IMR-90 (cell line): ENCODE measurements around the gene DPP6. TPM values are rescaled to one million over a fixed set of nuclear protein-coding genes. Genes with fewer than 3 reads are reported as not detected.

ENCODE experiments used
- ATAC-seq: fragments of 200-7000 bp; cut with Tn5 transposase; 2 replicates; pipeline ENCODE4 v1.9.1; 2020; ENCODE audit warnings: low read depth, mild to moderate bottlenecking, moderate library complexity
- BruUV-seq: library from RNA; stranded (reverse); fragments of 400-500 nt; replicated peaks from 2 replicates; lab custom pipeline; 2021; lab: Mats Ljungman, UMichigan
- CTCF ChIA-PET: fragments of 300-600 bp; formaldehyde crosslinking; extraction: SDS; loops from one replicate; lab custom pipeline; 2021; ENCODE audit warnings: antibody characterized with exemption; lab: Yijun Ruan, JAX
- POLR2A ChIA-PET: fragments of 300-600 bp; sonication (Branson Sonifier 250); formaldehyde crosslinking; loops from one replicate; lab custom pipeline; 2022; ENCODE audit warnings: antibody characterized with exemption; ENCODE audit not compliant: unreplicated experiment; lab: Charles Lee
- DNase-seq: peaks from one replicate; pipeline ENCODE4 v3.0.0; 2013
- H2AFZ ChIP-seq: replicated peaks from 2 replicates; pipeline ENCODE3; 2013; ENCODE audit warnings: low read length, mild to moderate bottlenecking; ENCODE audit not compliant: poor library complexity
- H2AK5ac ChIP-seq: 2 replicates; pipeline ENCODE4 v1.6.1; 2013; ENCODE audit warnings: low read depth, low read length, inconsistent platforms
- H2AK9ac ChIP-seq: replicated peaks from 2 replicates; pipeline ENCODE3; 2013; ENCODE audit warnings: mild to moderate bottlenecking, low read depth, low read length, moderate library complexity; ENCODE audit not compliant: poor library complexity
- H2BK120ac ChIP-seq: 2 replicates; pipeline ENCODE4 v1.6.1; 2013; ENCODE audit warnings: low read depth, low read length, inconsistent platforms
- H2BK15ac ChIP-seq: 3 replicates; pipeline ENCODE4 v1.6.1; 2013; ENCODE audit warnings: low read depth, low read length, inconsistent platforms
- H2BK20ac ChIP-seq: 2 replicates; pipeline ENCODE4 v1.6.1; 2013; ENCODE audit warnings: low read depth, mild to moderate bottlenecking, inconsistent platforms, low read length, moderate library complexity
- H2BK5ac ChIP-seq: 2 replicates; pipeline ENCODE4 v1.6.1; 2013; ENCODE audit warnings: mild to moderate bottlenecking, low read depth, low read length, inconsistent platforms; ENCODE audit not compliant: poor library complexity, severe bottlenecking
- H3K14ac ChIP-seq: replicated peaks from 2 replicates; pipeline ENCODE4 v1.6.1; 2013; ENCODE audit warnings: low read depth, low read length, inconsistent platforms
- H3K18ac ChIP-seq: 2 replicates; pipeline ENCODE4 v1.6.1; 2013; ENCODE audit warnings: low read depth, low read length, control low read depth
- H3K23ac ChIP-seq: 2 replicates; pipeline ENCODE4 v1.6.1; 2013; ENCODE audit warnings: low read depth, low read length, inconsistent platforms
- H3K27ac ChIP-seq: 2 replicates; pipeline ENCODE4 v1.5.1; 2013; ENCODE audit warnings: mild to moderate bottlenecking, control low read depth, low read length; ENCODE audit not compliant: insufficient read depth
- H3K27me3 ChIP-seq: 2 replicates; pipeline ENCODE4 v1.6.1; 2013; ENCODE audit warnings: low read length; ENCODE audit not compliant: control insufficient read depth, insufficient read depth
- H3K36me3 ChIP-seq: 2 replicates; pipeline ENCODE4 v1.6.1; 2013; ENCODE audit warnings: low read length, mixed read lengths; ENCODE audit not compliant: control insufficient read depth, insufficient read depth
- H3K4ac ChIP-seq: 2 replicates; pipeline ENCODE4 v1.6.1; 2013; ENCODE audit warnings: low read depth, low read length, inconsistent platforms
- H3K4me1 ChIP-seq: 2 replicates; pipeline ENCODE4 v1.6.1; 2013; ENCODE audit warnings: low read length, mixed read lengths; ENCODE audit not compliant: control insufficient read depth, insufficient read depth
- H3K4me2 ChIP-seq: 2 replicates; pipeline ENCODE4 v1.6.1; 2013; ENCODE audit warnings: low read depth, mild to moderate bottlenecking, control low read depth, low read length, moderate library complexity
- H3K4me3 ChIP-seq: 2 replicates; pipeline ENCODE4 v1.5.1; 2013; ENCODE audit warnings: low read depth, mild to moderate bottlenecking, control low read depth, low read length, moderate library complexity; ENCODE audit not compliant: insufficient read depth
- H3K56ac ChIP-seq: 2 replicates; pipeline ENCODE4 v1.6.1; 2013; ENCODE audit warnings: low read length, inconsistent platforms; ENCODE audit not compliant: insufficient read depth; ENCODE audit errors: extremely low read depth
- H3K79me1 ChIP-seq, 2 experiments: 2 replicates each; pipeline ENCODE4 v1.6.1; 2013; ENCODE audit warnings: low read length in 2 of 2, inconsistent platforms in 1 of 2, low read depth in 1 of 2
- H3K9ac ChIP-seq: 2 replicates; pipeline ENCODE4 v1.6.1; 2013; ENCODE audit warnings: low read depth, low read length, control low read depth
- H3K9me1 ChIP-seq: 2 replicates; pipeline ENCODE4 v1.6.1; 2013; ENCODE audit warnings: low read length, inconsistent platforms; ENCODE audit not compliant: insufficient read depth
- H3K9me3 ChIP-seq: 2 replicates; pipeline ENCODE4 v1.6.1; 2013; ENCODE audit warnings: low read length; ENCODE audit not compliant: control insufficient read depth, insufficient read depth
- H4K20me1 ChIP-seq: 2 replicates; pipeline ENCODE4 v1.6.1; 2013; ENCODE audit warnings: low read length, inconsistent platforms; ENCODE audit not compliant: insufficient read depth
- H4K5ac ChIP-seq: 2 replicates; pipeline ENCODE4 v1.6.1; 2013; ENCODE audit warnings: mild to moderate bottlenecking, low read depth, low read length, control low read depth
- H4K8ac ChIP-seq, 2 experiments: 2 replicates each; pipeline ENCODE4 v1.6.1; 2013; ENCODE audit warnings: low read depth in 2 of 2, low read length in 2 of 2, control low read depth in 1 of 2, inconsistent platforms in 1 of 2
- H4K91ac ChIP-seq: 2 replicates; pipeline ENCODE4 v1.6.1; 2013; ENCODE audit warnings: low read depth, low read length, inconsistent platforms; ENCODE audit not compliant: insufficient read depth
- BHLHE40 ChIP-seq: fragments of 150-350 bp; IDR thresholded peaks from 2 replicates; pipeline ENCODE4 v1.6.1; 2016; ENCODE audit warnings: mild to moderate bottlenecking, low read depth, low read length
- CEBPB ChIP-seq: IDR thresholded peaks from 2 replicates; pipeline ENCODE4 v1.6.1; 2012; ENCODE audit warnings: low read depth, low read length, improper control_type of control experiment
- CHD1 ChIP-seq: IDR thresholded peaks from 2 replicates; pipeline ENCODE4 v1.6.1; 2012; ENCODE audit warnings: low read depth, low read length, improper control_type of control experiment
- CTCF ChIP-seq: conservative IDR thresholded peaks from 2 replicates; pipeline ENCODE4 v1.5.1; 2012; ENCODE audit warnings: mild to moderate bottlenecking, low read depth, low read length, improper control_type of control experiment
- ELK1 ChIP-seq: fragments of 150-350 bp; IDR thresholded peaks from 2 replicates; pipeline ENCODE4 v1.6.1; 2016; ENCODE audit warnings: low read depth, mild to moderate bottlenecking, low read length, moderate library complexity, borderline replicate concordance
- FOS ChIP-seq: fragments of 150-350 bp; IDR thresholded peaks from 2 replicates; pipeline ENCODE4 v1.6.1; 2016; ENCODE audit warnings: low read depth, low read length
- MAZ ChIP-seq: IDR thresholded peaks from 2 replicates; pipeline ENCODE4 v1.6.1; 2012; ENCODE audit warnings: low read depth, mild to moderate bottlenecking, low read length, improper control_type of control experiment, moderate library complexity, borderline replicate concordance
- MXI1 ChIP-seq: IDR thresholded peaks from 2 replicates; pipeline ENCODE4 v1.6.1; 2012; ENCODE audit warnings: low read depth, mild to moderate bottlenecking, low read length, moderate library complexity, borderline replicate concordance
- POLR2A ChIP-seq: IDR thresholded peaks from 2 replicates; pipeline ENCODE4 v1.6.1; 2012; ENCODE audit warnings: mild to moderate bottlenecking, low read depth, low read length
- RFX5 ChIP-seq: IDR thresholded peaks from 2 replicates; pipeline ENCODE4 v1.8.0; 2012; ENCODE audit warnings: low read depth, mild to moderate bottlenecking, low read length, moderate library complexity
- WGBS, 2 experiments: methylation state at CpG; one replicate each; pipeline versions ENCODE4 v1.1.5 to v1.1.7; 2013; ENCODE audit warnings: missing lambda C conversion rate in 2 of 2; ENCODE audit not compliant: insufficient read length in 1 of 2; ENCODE audit errors: extremely low coverage in 2 of 2; 5-methylcytosine and 5-hydroxymethylcytosine counted together
- dilution Hi-C: fragments of 300-500 bp; cut with HindIII; formaldehyde crosslinking; loops from one replicate; pipeline ENCODE4 v1.14.3; 2018; ENCODE audit warnings: low sequenced_read_pairs; ENCODE audit not compliant: unreplicated experiment
- in situ Hi-C: fragments of 300-500 bp; cut with MboI; formaldehyde crosslinking; loops from 3 replicates; pipeline ENCODE4 v1.14.3; 2019; ENCODE audit warnings: low sequenced_read_pairs, inconsistent platforms, mixed read lengths
- intact Hi-C: fragments of 100-400 bp; cut with micrococcal nuclease; formaldehyde crosslinking; loops from 2 replicates; pipeline ENCODE4 v1.10.0; 2022
- polyA plus RNA-seq, 3 experiments: library from polyadenylated mRNA; depleted of rRNA; stranded (reverse); fragments of >200 nt; gene quantifications; 2 replicates each; pipeline ENCODE4 v1.2.3, GENCODE V29; 2012; ENCODE audit warnings: low replicate concordance in 1 of 3
- total RNA-seq: library from RNA; depleted of rRNA; stranded (reverse); fragments of >200 nt; gene quantifications from 2 replicates; pipeline ENCODE4 v1.2.3, GENCODE V29; 2012
- TF ChIP-seq, protein P1 (sequence below): fragments of 150-350 bp; IDR thresholded peaks from 2 replicates; pipeline ENCODE4 v1.6.1; 2017; ENCODE audit warnings: mild to moderate bottlenecking, antibody characterized with exemption, low read length, low read depth

DPP6 gene
- total and polyA plus RNA-seq, 2 of the 4 experiments (the other 2 are of a cell fraction) = not detected

- ChIA-PET POLR2A (no interaction called here), CTCF (no interaction called here)
- Histone ChIP-seq H4K91ac (no peak overlapping the region), H2BK20ac (no peak overlapping the region), H2BK120ac (no peak overlapping the region), H3K27ac (no peak overlapping the region), H2AK5ac (no peak overlapping the region), H4K5ac (no peak overlapping the region), H3K4me3 (no peak overlapping the region), H4K20me1 (no peaks in the 10 kb centered on the region), H2AFZ (no peak overlapping the region), H2AK9ac (no peak overlapping the region), H3K79me1 (no peaks in the 10 kb centered on the region), H3K18ac (no peak overlapping the region), H3K36me3 (no peaks in the 10 kb centered on the region), H3K4me2 (no peak overlapping the region), H3K4me1 (no peaks in the 10 kb centered on the region), H4K8ac (no peak overlapping the region), H3K23ac (no peak overlapping the region), H3K27me3 (no peaks in the 10 kb centered on the region), H3K14ac (no peak overlapping the region), H3K9ac (no peak overlapping the region), H3K9me3 (peaks cover 53% of the 10 kb centered on the region), H2BK15ac (no peak overlapping the region), H3K4ac (no peak overlapping the region), H2BK5ac (no peak overlapping the region), H3K9me1 (no peaks in the 10 kb centered on the region), H3K56ac (no peak overlapping the region)
- in situ Hi-C loops = no loop called here
- dilution Hi-C loops = no loop called here
- DNase-seq (no peak), ATAC-seq (no peak)
- no TSS peak for BruUV-seq
- TF ChIP-seq MAZ (no peak), BHLHE40 (no peak), MXI1 (no peak), CHD1 (no peak), FOS (no peak), ELK1 (no peak), RFX5 (no peak), CEBPB (no peak), POLR2A (no peak), CTCF (no peak)
- TF ChIP-seq, protein P1, sequence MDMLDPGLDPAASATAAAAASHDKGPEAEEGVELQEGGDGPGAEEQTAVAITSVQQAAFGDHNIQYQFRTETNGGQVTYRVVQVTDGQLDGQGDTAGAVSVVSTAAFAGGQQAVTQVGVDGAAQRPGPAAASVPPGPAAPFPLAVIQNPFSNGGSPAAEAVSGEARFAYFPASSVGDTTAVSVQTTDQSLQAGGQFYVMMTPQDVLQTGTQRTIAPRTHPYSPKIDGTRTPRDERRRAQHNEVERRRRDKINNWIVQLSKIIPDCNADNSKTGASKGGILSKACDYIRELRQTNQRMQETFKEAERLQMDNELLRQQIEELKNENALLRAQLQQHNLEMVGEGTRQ = no peak
- intact Hi-C loops = no loop called here
- WGBS, 2 experiments = 70% methylated on average over 6 of the region's 8 CpGs; no CpG with 5 or more reads in 1 of the 2 experiments
Observed at GRCh38 chr7:154696556-154696955, 644.4 kb downstream of the DPP6 start.
